Measurements from ENCODE around the gene MYO9A. TPM values are rescaled to one million over a fixed set of nuclear protein-coding genes. Genes with fewer than 3 reads are reported as not detected.

MYO9A gene
- total RNA-seq (2021), result 34.0 and 37.3 TPM in 2 replicates
- Bru-seq, nascent RNA, result percentile 74 among the genes with signal in this experiment
- BruChase-seq, experiment 1, labeled RNA remaining after a 2-hour chase, result percentile 76 among the genes with signal in this experiment
- percentile 70 among the genes with signal in this experiment for BruChase-seq, experiment 2, labeled RNA remaining after a 6-hour chase
- long read RNA-seq, partial matches to known transcripts, result 3 of 25 reads
- long read RNA-seq, other reads (novel, unspliced or antisense), result 22 of 25 reads

GRCh38 chr15:72118017-72118978, at the start of gene MYO9A, which contains the start of gene SENP8:
Gene MYO9A (minus strand): TSS chr15:72118150. CDS start chr15:72046563, 71,587 bp downstream.
Gene SENP8 (plus strand): TSS chr15:72118403. CDS start chr15:72139624, 21,221 bp downstream.
- Histone ChIP-seq H3K27ac (peak within 1 kb of the TSS; percentile 72), H3F3A (ENCODE audit: insufficient read depth, low read depth) (no peaks in the 10 kb centered on the region), H3K9me3 (ENCODE audit: insufficient read depth, low read depth) (no peaks in the 10 kb centered on the region), H3K4me1 (replicated peaks; ENCODE audit: insufficient read depth) (peaks cover 15% of the 10 kb centered on the region; the same call in 1 of the 2 replicates), H3K79me2 (ENCODE audit: low read depth) (peaks cover 36% of the 10 kb centered on the region), H3K4me2 (peak within 1 kb of the TSS; percentile 96), H2AFZ (peak within 1 kb of the TSS; percentile 84), H3K27me3 (ENCODE audit: insufficient read depth, low read depth) (no peaks in the 10 kb centered on the region), H3K36me3 (ENCODE audit: low read depth) (no peaks in the 10 kb centered on the region), H3K9me2 (ENCODE audit: insufficient read depth) (no peaks in the 10 kb centered on the region), H4K20me1 (ENCODE audit: insufficient read depth) (no peaks in the 10 kb centered on the region), H3K4me3 (peak within 1 kb of the TSS; percentile 73)
- BruUV-seq (replicated peaks), result TSS peak; percentile 75
- TF ChIP-seq CTCF (conservative IDR thresholded peaks at IDR 0.05), result no peak
- no peak for TF ChIP-seq EZH2 (IDR thresholded peaks at IDR 0.05; ENCODE audit: low read depth)
- peak; percentile 87 to 97 for DNase-seq
- intact Hi-C loops (cut with micrococcal nuclease; ENCODE audit: unreplicated experiment), result loop anchor here (1.0 kb wide), 1 partner anchor 37 kb away; no protein-coding TSS in a partner anchor
- CTCF ChIA-PET, result interaction anchor here (0.7 kb wide), 2 partner anchors 72 to 207 kb away, joined by 3 to 7 read pairs; no protein-coding TSS in a partner anchor
- POLR2A ChIA-PET (ENCODE audit: unreplicated experiment), result interaction anchor here (0.5 to 0.8 kb wide), 9 partner anchors 13 to 1431 kb away, joined by 3 to 20 read pairs (median 5); no protein-coding TSS in a partner anchor

GRCh38 chr15:72167445-72167844, 49.5 kb upstream of the MYO9A start:
- no peaks in the 10 kb centered on the region for H4K20me1 ChIP-seq (ENCODE audit: insufficient read depth)
- POLR2A ChIA-PET (ENCODE audit: unreplicated experiment), result no interaction called here
- no peak for TF ChIP-seq EZH2 (IDR thresholded peaks at IDR 0.05; ENCODE audit: low read depth)
- no peak for TF ChIP-seq CTCF (conservative IDR thresholded peaks at IDR 0.05)
- H3K27ac ChIP-seq, result peak overlapping the region; percentile 96
- no peak overlapping the region for H2AFZ ChIP-seq
- CTCF ChIA-PET, result no interaction called here
- H3K4me3 ChIP-seq, result peak overlapping the region; percentile 66; the same call in 1 of the 2 replicates
- no TSS peak for BruUV-seq (replicated peaks)
- peak overlapping the region; percentile 99 for H3K4me2 ChIP-seq
- H3K4me1 ChIP-seq (replicated peaks; ENCODE audit: insufficient read depth), result peaks cover 51% of the 10 kb centered on the region
- no peaks in the 10 kb centered on the region for H3K9me2 ChIP-seq (ENCODE audit: insufficient read depth)
- peaks cover 22% of the 10 kb centered on the region for H3K36me3 ChIP-seq (ENCODE audit: low read depth)
- no peak for DNase-seq
- H3K79me2 ChIP-seq (ENCODE audit: low read depth), result peaks cover 31% of the 10 kb centered on the region
- intact Hi-C loops (cut with micrococcal nuclease; ENCODE audit: unreplicated experiment), result no loop called here
- H3K9me3 ChIP-seq (ENCODE audit: insufficient read depth, low read depth), result no peaks in the 10 kb centered on the region
- no peaks in the 10 kb centered on the region for H3K27me3 ChIP-seq (ENCODE audit: insufficient read depth, low read depth)
- H3F3A ChIP-seq (ENCODE audit: insufficient read depth, low read depth), result peaks cover 41% of the 10 kb centered on the region

GRCh38 chr15:72166716-72167417, 48.9 kb upstream of the MYO9A start:
- intact Hi-C loops (cut with micrococcal nuclease; ENCODE audit: unreplicated experiment), result no loop called here
- ChIA-PET POLR2A (ENCODE audit: unreplicated experiment) (no interaction called here), CTCF (no interaction called here)
- Histone ChIP-seq H3K4me2 (peak overlapping the region; percentile 99), H3K27me3 (ENCODE audit: insufficient read depth, low read depth) (no peaks in the 10 kb centered on the region), H3K4me1 (replicated peaks; ENCODE audit: insufficient read depth) (peaks cover 51% of the 10 kb centered on the region), H3K79me2 (ENCODE audit: low read depth) (peaks cover 31% of the 10 kb centered on the region), H3K27ac (peak overlapping the region; percentile 96), H2AFZ (no peak overlapping the region), H3K4me3 (peak overlapping the region; percentile 66; the same call in 1 of the 2 replicates), H3F3A (ENCODE audit: insufficient read depth, low read depth) (peaks cover 41% of the 10 kb centered on the region), H3K9me2 (ENCODE audit: insufficient read depth) (no peaks in the 10 kb centered on the region), H3K36me3 (ENCODE audit: low read depth) (peaks cover 22% of the 10 kb centered on the region), H4K20me1 (ENCODE audit: insufficient read depth) (no peaks in the 10 kb centered on the region), H3K9me3 (ENCODE audit: insufficient read depth, low read depth) (no peaks in the 10 kb centered on the region)
- TF ChIP-seq EZH2 (IDR thresholded peaks at IDR 0.05; ENCODE audit: low read depth), result no peak
- TF ChIP-seq CTCF (conservative IDR thresholded peaks at IDR 0.05), result no peak
- DNase-seq, result no peak
- no TSS peak for BruUV-seq (replicated peaks)
